8988T (cell line): ENCODE results near the gene RABEPK.
"Not testable (repeated sequence)": the region's sequence is repeated elsewhere in the genome, so short reads cannot be mapped to it uniquely, and the experiment has no call there.

Experiments
- DNase-seq: peaks from one replicate; pipeline ENCODE4 v3.0.0; 2011

RABEPK gene

GRCh38 chr9:125200216-125201047 is at the start of gene RABEPK:
RABEPK (plus strand) TSS chr9:125200542; CDS start chr9:125203014, 2,472 bp downstream.
- DNase-seq: peak; percentile 74

DNA sequence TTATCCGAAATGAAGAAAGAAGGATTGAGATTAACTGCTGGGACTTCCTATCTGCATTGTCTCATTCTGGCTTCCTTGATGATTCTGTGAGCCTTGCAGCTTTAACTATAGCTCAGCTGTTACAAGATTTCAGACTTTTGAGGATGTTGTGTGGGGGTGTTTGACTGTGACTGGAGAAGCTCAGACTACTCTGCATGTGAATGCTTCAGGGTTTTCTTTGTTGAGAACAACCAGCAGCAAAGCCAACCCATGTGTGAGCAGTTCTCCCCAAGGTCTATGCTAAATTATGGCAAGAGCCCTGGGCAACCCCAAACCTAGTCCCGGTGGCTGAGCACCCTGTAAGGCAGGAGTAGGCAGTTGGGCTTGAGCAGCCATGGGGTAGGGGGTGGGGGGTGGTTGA is 48.6 kb upstream of the RABEPK start:
- no peak for DNase-seq

DNA sequence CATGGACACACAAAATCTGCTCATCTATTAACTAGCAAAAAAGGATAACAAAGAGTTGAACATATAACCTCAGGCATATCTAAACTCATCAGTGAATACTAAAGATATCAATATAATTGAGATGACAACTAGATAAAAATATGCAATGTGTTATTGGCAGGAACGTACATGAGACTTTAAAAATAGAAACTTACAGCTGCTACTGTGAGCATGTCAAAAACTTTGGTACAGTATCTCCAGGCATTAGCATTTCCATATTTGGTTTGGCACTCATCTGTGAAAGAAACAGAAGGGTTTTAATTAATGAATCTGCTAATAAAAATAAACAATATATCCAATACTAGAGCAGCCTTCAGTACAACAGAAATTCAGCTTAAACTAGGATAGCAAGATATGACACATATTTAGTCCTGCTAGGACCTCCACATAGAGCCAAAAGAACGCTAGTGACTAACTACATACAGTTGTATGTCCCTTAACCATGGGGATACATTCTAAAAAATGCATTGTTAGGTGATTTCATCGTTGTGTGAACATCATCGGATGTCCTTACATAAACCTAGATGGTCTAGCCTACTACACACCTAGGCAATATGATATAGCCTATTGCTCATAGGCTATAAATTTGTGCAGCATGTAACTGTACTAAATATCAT is 46.5 kb upstream of the RABEPK start:
- DNase-seq: no peak

DNA sequence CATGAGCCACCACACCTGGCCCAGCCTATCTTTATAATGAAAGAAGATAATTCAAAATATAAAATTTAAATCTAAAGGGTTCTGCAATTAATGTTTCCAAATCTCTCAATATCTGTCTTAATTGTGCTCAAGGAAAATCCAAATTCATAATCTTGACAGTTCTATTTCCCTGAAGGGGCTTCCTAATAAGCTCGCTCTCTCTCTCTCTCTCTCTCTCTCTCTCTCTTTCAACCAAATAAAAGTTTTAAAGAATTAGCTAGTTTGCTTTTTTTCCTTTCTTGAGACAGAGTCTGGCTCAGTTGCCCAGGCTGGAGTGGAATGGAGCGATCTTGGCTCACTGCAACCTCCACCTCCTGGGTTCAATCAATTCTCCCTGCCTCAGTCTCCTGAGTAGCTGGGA is 43.8 kb upstream of the RABEPK start:
- no peak for DNase-seq

GRCh38 chr9:125160750-125161149 is 39.6 kb upstream of the RABEPK start:
- no peak for DNase-seq

- DNase-seq: no peak
These were observed 38.9 kb upstream of the RABEPK start for GRCh38 chr9:125161284-125161918.

GRCh38 chr9:125162891-125163290 is 37.5 kb upstream of the RABEPK start:
- DNase-seq: not testable (repeated sequence)

- DNase-seq: no peak
These were observed 33.6 kb upstream of the RABEPK start for GRCh38 chr9:125166762-125167161.

GRCh38 chr9:125169895-125170294 is 30.4 kb upstream of the RABEPK start:
- DNase-seq: no peak

DNA sequence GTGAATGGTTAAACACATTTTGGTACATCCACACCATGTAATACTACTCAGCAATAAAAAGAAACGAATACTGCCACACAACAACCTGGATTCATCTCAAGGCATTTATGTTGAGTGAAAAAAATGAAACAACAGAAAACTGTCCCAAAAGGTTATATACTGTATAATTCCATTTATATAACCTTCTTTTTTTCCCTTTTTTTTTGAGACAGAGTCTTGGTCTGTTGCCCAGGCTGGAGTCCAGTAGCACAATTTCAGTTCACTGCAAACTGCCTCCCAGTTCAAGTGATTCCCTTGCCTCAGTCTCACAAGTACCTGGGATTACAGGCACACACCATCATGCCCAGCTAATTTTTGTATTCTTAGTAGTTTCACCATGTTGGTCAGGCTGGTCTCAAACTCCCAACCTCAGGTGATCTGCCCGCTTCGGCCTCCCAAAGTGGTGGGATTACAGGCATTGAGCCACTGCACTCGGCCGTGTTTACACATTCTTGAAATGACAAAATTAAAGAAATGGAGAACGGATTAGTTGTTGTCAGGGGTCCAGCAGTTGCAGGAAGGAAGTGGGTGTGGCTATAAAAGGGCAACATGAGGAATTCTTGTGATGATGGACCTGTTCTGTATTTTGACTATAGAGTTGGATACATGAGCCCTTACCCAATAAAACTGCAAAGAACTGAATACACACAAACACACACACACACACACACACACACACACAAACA is 28.1 kb upstream of the RABEPK start:
- no peak for DNase-seq

GRCh38 chr9:125176636-125177035 is 23.7 kb upstream of the RABEPK start:
- no peak for DNase-seq

DNA sequence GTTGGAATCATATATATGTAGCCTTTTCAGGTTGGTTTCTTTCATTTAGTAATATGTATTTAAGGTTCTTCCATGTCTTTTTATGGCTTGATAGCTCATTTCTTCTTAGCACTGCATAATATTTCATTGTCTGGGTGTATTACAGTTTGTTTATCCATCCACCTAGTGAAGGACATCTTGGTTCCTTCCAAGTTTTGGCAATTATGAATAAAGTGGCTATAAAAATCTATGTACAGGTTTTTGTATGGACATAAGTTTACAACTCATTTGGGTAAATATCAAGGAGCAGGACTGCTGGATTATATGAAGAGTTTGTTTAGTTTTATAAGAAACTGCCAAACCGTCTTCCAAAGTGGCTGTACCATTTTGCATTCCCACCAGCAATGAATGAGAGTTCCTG is 22.5 kb upstream of the RABEPK start:
- no peak for DNase-seq

DNA sequence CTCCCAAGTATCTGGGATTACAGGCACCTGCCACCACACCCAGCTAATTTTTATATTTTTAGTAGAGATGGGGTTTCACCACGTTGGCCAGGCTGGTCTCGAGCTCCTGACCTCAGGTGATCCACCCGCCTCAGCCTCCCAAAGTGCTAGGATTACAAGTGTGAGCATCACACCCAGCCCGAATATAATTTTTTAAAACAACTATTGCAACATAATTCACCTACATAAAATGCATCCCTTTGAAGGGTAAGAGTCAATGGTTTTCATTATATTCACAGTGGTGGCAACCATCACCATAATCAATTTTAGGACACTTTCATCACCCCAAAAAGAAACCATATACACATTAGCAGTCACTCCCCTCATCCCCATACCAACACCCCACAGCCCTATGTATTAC is 20.6 kb upstream of the RABEPK start:
- not testable (repeated sequence) for DNase-seq

DNA sequence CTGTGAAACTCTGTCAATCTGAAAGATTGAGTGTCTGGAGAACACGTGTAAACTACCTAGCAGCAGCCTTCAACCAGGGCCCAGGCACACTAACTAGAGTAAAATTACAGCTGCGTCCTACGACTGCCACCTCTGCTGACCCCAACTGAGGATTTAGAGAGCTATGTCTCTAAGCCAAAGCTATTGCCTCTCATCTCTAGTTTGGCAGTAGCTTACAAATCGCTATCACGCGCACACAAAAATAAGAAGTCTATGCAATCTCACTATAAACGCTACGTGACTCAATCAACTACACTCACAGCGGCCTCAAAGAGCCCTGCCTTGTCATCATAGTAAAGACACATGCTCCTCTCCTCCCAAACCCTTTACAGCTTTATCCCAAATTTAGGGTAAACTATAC is 19.5 kb upstream of the RABEPK start:
- no peak for DNase-seq

DNA sequence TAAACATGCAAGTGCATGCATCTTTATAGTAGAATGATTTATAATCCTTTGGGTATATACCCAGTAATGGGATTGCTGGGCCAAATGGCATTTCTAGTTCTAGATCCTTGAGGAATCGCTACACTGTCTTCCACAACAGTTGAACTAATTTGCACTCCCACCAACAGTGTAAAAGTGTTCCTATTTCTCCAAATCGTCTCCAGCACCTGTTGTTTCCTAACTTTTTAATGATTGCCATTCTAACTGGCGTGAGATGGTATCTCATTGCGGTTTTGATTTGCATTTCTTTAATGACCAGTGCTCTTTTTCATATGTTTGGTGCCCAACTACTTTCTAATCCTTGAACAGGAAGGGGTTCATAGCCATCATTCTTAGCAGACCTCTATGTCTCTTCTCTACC is 18.6 kb upstream of the RABEPK start:
- not testable (repeated sequence) for DNase-seq

DNA sequence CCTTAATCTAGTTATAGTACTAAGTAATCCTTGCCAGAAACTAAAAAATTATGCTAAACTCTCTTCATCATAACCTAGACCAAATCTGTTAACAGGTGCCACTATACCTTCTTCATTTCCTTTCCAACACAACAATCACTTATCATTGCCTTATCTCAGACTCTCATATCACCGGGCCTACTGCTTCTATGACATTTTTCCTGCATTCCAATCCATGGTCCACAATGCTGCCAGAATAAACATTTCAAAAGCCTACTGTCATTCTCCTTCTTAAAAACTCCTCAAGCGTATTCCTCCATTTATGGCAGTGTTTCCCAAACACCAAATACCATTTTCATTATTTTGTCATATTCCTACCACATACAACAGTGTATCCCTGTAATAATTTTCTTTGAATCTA is 17.3 kb upstream of the RABEPK start:
- no peak for DNase-seq

DNA sequence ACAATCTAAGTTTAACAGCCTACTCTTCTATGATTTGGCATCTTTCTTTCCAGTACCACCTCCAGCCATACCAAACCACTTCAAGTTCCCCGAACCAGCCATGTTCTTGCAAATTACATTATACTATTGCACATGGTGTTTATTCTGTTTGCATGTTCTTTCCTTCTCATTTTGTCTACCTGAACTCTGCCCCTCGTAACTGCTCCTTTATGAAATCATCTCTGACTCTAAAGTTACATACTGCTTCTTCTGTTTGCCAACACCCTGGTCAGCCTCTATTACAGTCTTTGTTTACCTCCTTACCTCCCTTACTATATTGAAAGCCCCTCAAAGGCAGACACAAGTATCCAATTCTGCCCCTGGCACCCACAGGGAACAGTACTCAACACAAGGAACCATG is 16.8 kb upstream of the RABEPK start:
- DNase-seq: no peak

- DNase-seq: no peak
These were observed 11.4 kb upstream of the RABEPK start for GRCh38 chr9:125189011-125189360.

- DNase-seq: peak; percentile 91
These were observed 10.7 kb upstream of the RABEPK start, which contains the start of gene PPP6C for GRCh38 chr9:125189361-125190289. PPP6C (minus strand) TSS chr9:125189803; CDS start chr9:125189718, 85 bp downstream.

DNA sequence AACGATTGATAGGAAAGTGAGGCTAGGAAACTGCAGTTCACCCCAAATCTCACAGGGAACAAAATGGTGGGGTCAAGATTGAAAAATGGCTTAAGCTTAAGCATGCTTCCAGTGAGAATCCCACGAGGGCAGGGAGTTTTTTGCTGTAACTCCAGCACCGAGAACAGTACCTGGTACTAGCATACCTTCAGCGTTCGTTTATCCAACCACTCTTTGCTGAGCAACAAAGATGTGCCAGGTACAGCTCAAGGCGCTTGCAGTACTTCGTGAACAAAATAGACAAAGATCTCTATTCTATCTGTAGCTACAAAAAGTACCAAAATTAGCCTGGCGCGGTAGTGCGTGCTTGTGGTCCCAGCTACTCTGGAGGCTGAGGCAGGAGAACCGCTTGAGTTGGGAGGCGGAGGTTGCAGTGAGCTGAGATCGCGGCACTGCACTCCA is 10.0 kb upstream of the RABEPK start:
- no peak for DNase-seq

- not testable (repeated sequence) for DNase-seq
These were observed 5.9 kb upstream of the RABEPK start for GRCh38 chr9:125194466-125194865.

- DNase-seq: not testable (repeated sequence)
These were observed 4.8 kb upstream of the RABEPK start for GRCh38 chr9:125195591-125195990.
